ENCODE results near the gene DACH1. TPM values are rescaled to one million over a fixed set of nuclear protein-coding genes. Genes with fewer than 3 reads are reported as not detected.

The DACH1 gene
- total RNA-seq, 1 experiment from 2014 or later: 0.31 TPM

DNA sequence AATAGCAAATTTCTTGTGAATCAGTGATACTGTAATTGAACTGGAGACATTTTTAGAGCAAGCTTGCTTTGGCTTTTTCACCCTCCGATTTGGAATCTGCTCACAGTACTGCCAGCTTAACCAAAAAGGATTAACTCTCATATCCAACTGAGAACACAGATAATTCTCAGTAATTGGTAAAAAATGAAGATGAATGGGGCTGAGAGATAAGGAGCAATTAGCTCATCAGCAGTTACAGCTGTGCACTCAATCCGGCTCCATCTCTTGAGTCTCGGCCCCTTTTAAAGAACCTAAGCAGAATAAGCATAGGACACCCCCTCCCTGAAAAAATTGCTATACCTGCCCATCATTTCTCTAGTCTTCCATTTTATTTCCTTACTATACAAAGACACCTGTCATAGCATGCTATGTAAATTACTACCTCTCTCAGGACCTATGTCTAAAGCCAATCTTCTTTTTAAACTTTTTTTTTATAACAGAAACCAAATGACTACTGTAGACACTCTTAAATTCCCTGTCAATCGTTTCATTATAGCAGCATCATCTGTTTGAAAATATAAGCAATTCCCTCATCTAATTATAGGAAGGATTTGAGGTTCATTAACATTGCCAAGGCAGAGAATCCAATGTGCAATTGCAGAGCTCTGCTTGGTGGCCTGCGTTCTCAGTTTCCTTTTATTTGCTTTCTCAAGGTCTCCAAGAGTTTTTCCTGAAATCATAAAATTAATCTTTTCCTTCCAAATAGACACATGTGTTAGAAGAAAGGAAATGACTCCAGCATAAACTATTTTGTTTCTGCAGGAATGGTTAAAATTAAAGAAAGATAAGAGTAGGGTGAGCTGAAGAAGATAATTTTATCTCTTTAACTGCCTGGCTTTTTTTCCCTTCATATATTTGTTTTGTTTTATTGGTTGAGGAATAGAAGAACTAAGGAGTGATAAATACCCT is 242.1 kb downstream of the DACH1 start:
- no peak overlapping the region for H3K4me3 Mint-ChIP-seq
- no peaks in the 10 kb centered on the region for H3K36me3 Mint-ChIP-seq
- POLR2A ChIA-PET: interaction anchor here (0.5 kb wide), 1 partner anchor 286 kb away, joined by 3 read pairs; no protein-coding TSS in a partner anchor
- H3K9me3 Mint-ChIP-seq: no peaks in the 10 kb centered on the region
- H3K4me1 Mint-ChIP-seq: peaks cover 40% of the 10 kb centered on the region
- DNase-seq (ENCODE audit: low spot score) (no peak), ATAC-seq (no peak)
- H3K27me3 Mint-ChIP-seq (ENCODE audit: low read depth): no peaks in the 10 kb centered on the region
- TF ChIP-seq, protein P1, sequence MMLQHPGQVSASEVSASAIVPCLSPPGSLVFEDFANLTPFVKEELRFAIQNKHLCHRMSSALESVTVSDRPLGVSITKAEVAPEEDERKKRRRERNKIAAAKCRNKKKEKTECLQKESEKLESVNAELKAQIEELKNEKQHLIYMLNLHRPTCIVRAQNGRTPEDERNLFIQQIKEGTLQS (CRISPR knock-in tag; conservative IDR thresholded peaks at IDR 0.05): no peak
- TF ChIP-seq SOX15 (CRISPR knock-in tag; IDR thresholded peaks at IDR 0.05) (no peak), ELF4 (CRISPR knock-in tag; IDR thresholded peaks at IDR 0.05; ENCODE audit: low read depth) (no peak), ZBTB21 (CRISPR knock-in tag; IDR thresholded peaks at IDR 0.05; ENCODE audit: borderline replicate concordance) (no peak), ZNF138 (CRISPR knock-in tag; conservative IDR thresholded peaks at IDR 0.05) (no peak), PRDM15 (CRISPR knock-in tag; IDR thresholded peaks at IDR 0.05) (no peak), ZNF425 (CRISPR knock-in tag; conservative IDR thresholded peaks at IDR 0.05) (no peak), ZNF232 (CRISPR knock-in tag; IDR thresholded peaks at IDR 0.05) (no peak), ZNF317 (CRISPR knock-in tag; IDR thresholded peaks at IDR 0.05; ENCODE audit: borderline replicate concordance, low read depth) (no peak), ATF6 (CRISPR knock-in tag; IDR thresholded peaks at IDR 0.05) (no peak), NFYB (CRISPR knock-in tag; conservative IDR thresholded peaks at IDR 0.05; ENCODE audit: low read depth) (no peak)
- TF ChIP-seq, protein P2, sequence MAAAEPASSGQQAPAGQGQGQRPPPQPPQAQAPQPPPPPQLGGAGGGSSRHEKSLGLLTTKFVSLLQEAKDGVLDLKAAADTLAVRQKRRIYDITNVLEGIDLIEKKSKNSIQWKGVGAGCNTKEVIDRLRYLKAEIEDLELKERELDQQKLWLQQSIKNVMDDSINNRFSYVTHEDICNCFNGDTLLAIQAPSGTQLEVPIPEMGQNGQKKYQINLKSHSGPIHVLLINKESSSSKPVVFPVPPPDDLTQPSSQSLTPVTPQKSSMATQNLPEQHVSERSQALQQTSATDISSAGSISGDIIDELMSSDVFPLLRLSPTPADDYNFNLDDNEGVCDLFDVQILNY (CRISPR knock-in tag; IDR thresholded peaks at IDR 0.05): no peak
- TF ChIP-seq, protein P3, sequence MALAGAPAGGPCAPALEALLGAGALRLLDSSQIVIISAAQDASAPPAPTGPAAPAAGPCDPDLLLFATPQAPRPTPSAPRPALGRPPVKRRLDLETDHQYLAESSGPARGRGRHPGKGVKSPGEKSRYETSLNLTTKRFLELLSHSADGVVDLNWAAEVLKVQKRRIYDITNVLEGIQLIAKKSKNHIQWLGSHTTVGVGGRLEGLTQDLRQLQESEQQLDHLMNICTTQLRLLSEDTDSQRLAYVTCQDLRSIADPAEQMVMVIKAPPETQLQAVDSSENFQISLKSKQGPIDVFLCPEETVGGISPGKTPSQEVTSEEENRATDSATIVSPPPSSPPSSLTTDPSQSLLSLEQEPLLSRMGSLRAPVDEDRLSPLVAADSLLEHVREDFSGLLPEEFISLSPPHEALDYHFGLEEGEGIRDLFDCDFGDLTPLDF (CRISPR knock-in tag; IDR thresholded peaks at IDR 0.05): no peak
- TF ChIP-seq, protein P4, sequence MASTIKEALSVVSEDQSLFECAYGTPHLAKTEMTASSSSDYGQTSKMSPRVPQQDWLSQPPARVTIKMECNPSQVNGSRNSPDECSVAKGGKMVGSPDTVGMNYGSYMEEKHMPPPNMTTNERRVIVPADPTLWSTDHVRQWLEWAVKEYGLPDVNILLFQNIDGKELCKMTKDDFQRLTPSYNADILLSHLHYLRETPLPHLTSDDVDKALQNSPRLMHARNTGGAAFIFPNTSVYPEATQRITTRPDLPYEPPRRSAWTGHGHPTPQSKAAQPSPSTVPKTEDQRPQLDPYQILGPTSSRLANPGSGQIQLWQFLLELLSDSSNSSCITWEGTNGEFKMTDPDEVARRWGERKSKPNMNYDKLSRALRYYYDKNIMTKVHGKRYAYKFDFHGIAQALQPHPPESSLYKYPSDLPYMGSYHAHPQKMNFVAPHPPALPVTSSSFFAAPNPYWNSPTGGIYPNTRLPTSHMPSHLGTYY (CRISPR knock-in tag; IDR thresholded peaks at IDR 0.05): no peak
- TF ChIP-seq, protein P5, sequence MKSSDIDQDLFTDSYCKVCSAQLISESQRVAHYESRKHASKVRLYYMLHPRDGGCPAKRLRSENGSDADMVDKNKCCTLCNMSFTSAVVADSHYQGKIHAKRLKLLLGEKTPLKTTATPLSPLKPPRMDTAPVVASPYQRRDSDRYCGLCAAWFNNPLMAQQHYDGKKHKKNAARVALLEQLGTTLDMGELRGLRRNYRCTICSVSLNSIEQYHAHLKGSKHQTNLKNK (CRISPR knock-in tag; IDR thresholded peaks at IDR 0.05): no peak
- TF ChIP-seq, protein P6, sequence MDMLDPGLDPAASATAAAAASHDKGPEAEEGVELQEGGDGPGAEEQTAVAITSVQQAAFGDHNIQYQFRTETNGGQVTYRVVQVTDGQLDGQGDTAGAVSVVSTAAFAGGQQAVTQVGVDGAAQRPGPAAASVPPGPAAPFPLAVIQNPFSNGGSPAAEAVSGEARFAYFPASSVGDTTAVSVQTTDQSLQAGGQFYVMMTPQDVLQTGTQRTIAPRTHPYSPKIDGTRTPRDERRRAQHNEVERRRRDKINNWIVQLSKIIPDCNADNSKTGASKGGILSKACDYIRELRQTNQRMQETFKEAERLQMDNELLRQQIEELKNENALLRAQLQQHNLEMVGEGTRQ (CRISPR knock-in tag; IDR thresholded peaks at IDR 0.05): no peak
- no peak overlapping the region for H3K27ac Mint-ChIP-seq
- CTCF ChIA-PET: no interaction called here
